A549 (cell line): ENCODE measurements around the gene TMPRSS7. TPM values are rescaled to one million over a fixed set of nuclear protein-coding genes. Genes with fewer than 3 reads are reported as not detected.
A peak's percentile ranks its signal among the peaks of the same experiment; 100 is the strongest.

ENCODE experiments used
- ATAC-seq, 2 experiments: fragments of 200-7000 bp in 1 of 2; fragments of >200 bp in 1 of 2; cut with Nextera tagmentation in 1 of 2; cut with Tn5 transposase in 1 of 2; 3 replicates each; pipeline versions ENCODE4 v1.8.0 to v1.9.1; 2018 to 2020; ENCODE audit warnings: mild to moderate bottlenecking in 1 of 2, moderate library complexity in 1 of 2
- CTCF ChIA-PET: fragments of 300-600 bp; sonication (Branson Sonifier 250); formaldehyde crosslinking; extraction: SDS; loops from one replicate; lab custom pipeline; 2021; ENCODE audit warnings: antibody characterized with exemption, inconsistent platforms; lab: Yijun Ruan, JAX
- POLR2A ChIA-PET: fragments of 350-600 bp; formaldehyde crosslinking; extraction: SDS; loops from one replicate; lab custom pipeline; 2021; ENCODE audit warnings: antibody characterized with exemption, inconsistent platforms; lab: Yijun Ruan, JAX
- DNase-seq, 2 experiments: peaks; one replicate each; pipeline versions ENCODE4 v3.0.0 to v3.0.0-alpha.2; 2011 to 2016; ENCODE audit warnings: low read depth in 1 of 2, low spot score in 1 of 2
- FAIRE-seq: peaks from 2 replicates; lab custom pipeline; 2011; peaks lifted over from hg19 to GRCh38; lab: Jason Lieb, UNC
- H3K27ac ChIP-seq, 2 experiments: fragments of >200 bp; sonication (Bioruptor Twin); formaldehyde crosslinking; 3 replicates each; pipeline ENCODE4 v1.5.1; 2016 to 2017
- H3K4me1 ChIP-seq: fragments of >200 bp; sonication (Bioruptor Twin); formaldehyde crosslinking; 3 replicates; pipeline ENCODE4 v1.6.1; 2016
- H3K4me2 ChIP-seq: fragments of >200 bp; sonication (Bioruptor Twin); formaldehyde crosslinking; 3 replicates; pipeline ENCODE4 v1.6.1; 2016
- H3K4me3 ChIP-seq: fragments of >200 bp; sonication (Bioruptor Twin); formaldehyde crosslinking; 3 replicates; pipeline ENCODE4 v1.5.1; 2016
- H3K9me3 ChIP-seq: fragments of >200 bp; sonication (Bioruptor Twin); formaldehyde crosslinking; 3 replicates; pipeline ENCODE4 v1.6.1; 2016
- CEBPB ChIP-seq, 2 experiments: fragments of >200 bp in 1 of 2; sonication (Bioruptor Twin) in 1 of 2; formaldehyde crosslinking in 1 of 2; IDR thresholded peaks; 2 replicates each; pipeline ENCODE4 v1.6.1; 2012 to 2016
- CHD4 ChIP-seq: fragments of 200-600 bp; sonication (generic); IDR thresholded peaks from 2 replicates; pipeline ENCODE4 v1.6.1; 2016; ENCODE audit warnings: antibody characterized with exemption, mild to moderate bottlenecking, borderline replicate concordance
- ELK1 ChIP-seq: fragments of 150-350 bp; IDR thresholded peaks from 2 replicates; pipeline ENCODE4 v1.6.1; 2014; ENCODE audit warnings: low read depth, mild to moderate bottlenecking, low read length
- ESRRA ChIP-seq: fragments of 150-350 bp; IDR thresholded peaks from 2 replicates; pipeline ENCODE4 v1.6.1; 2014; ENCODE audit warnings: mild to moderate bottlenecking, low read length, borderline replicate concordance
- FOSL2 ChIP-seq, 2 experiments: fragments of 450-650 bp in 1 of 2; fragments of >200 bp in 1 of 2; sonication (Bioruptor Twin) in 1 of 2; formaldehyde crosslinking; IDR thresholded peaks; 2 replicates each; pipeline versions ENCODE4 v1.5.0 to v1.6.1; 2016 to 2020; ENCODE audit warnings: mild to moderate bottlenecking in 1 of 2, moderate library complexity in 1 of 2
- KDM1A ChIP-seq: fragments of 200-600 bp; sonication (generic); IDR thresholded peaks from 2 replicates; pipeline ENCODE4 v1.6.1; 2016; ENCODE audit warnings: low read depth, mild to moderate bottlenecking
- MAFK ChIP-seq: fragments of 450-650 bp; IDR thresholded peaks from 2 replicates; pipeline ENCODE4 v1.6.1; 2014; ENCODE audit not compliant: partially characterized antibody
- MAX ChIP-seq: IDR thresholded peaks from 2 replicates; pipeline ENCODE4 v1.6.1; 2012
- MYC ChIP-seq: IDR thresholded peaks from 2 replicates; pipeline ENCODE4 v1.6.1; 2012; ENCODE audit warnings: mild to moderate bottlenecking, inconsistent platforms, low read length, improper control_type of control experiment, borderline replicate concordance
- NFE2L2 ChIP-seq: fragments of 150-350 bp; conservative IDR thresholded peaks from 2 replicates; pipeline ENCODE4 v1.6.1; 2014; ENCODE audit warnings: low read length
- NPAS2 ChIP-seq: fragments of 250-450 bp; sonication (Bioruptor Pico); IDR thresholded peaks from 2 replicates; pipeline ENCODE4 v1.8.0; 2022; ENCODE audit warnings: mild to moderate bottlenecking, moderate library complexity, borderline replicate concordance
- NR3C1 ChIP-seq: fragments of >200 bp; sonication (Bioruptor Twin); formaldehyde crosslinking; IDR thresholded peaks from 3 replicates; pipeline ENCODE4 v1.6.1; 2017
- RARB ChIP-seq: fragments of 250-450 bp; sonication (Bioruptor Pico); IDR thresholded peaks from 2 replicates; pipeline ENCODE4 v1.8.0; 2021; ENCODE audit warnings: mild to moderate bottlenecking, moderate library complexity
- RCOR1 ChIP-seq: fragments of 150-350 bp; IDR thresholded peaks from 2 replicates; pipeline ENCODE4 v1.6.1; 2014; ENCODE audit warnings: antibody characterized with exemption, low read length, low read depth
- REST ChIP-seq: fragments of 200-600 bp; sonication (generic); IDR thresholded peaks from 2 replicates; pipeline ENCODE4 v1.6.1; 2016; ENCODE audit warnings: antibody characterized with exemption, mild to moderate bottlenecking, moderate library complexity
- RFX5 ChIP-seq: fragments of 450-650 bp; IDR thresholded peaks from 2 replicates; pipeline ENCODE4 v1.7.1; 2014; ENCODE audit warnings: antibody characterized with exemption, mild to moderate bottlenecking, moderate library complexity
- RNF2 ChIP-seq: fragments of 200-600 bp; sonication (generic); IDR thresholded peaks from 2 replicates; pipeline ENCODE4 v1.6.1; 2016; ENCODE audit warnings: low read depth, mild to moderate bottlenecking, antibody characterized with exemption, moderate library complexity, borderline replicate concordance
- SMC3 ChIP-seq: fragments of >200 bp; sonication (Bioruptor Twin); formaldehyde crosslinking; IDR thresholded peaks from 3 replicates; pipeline ENCODE4 v1.6.1; 2018; ENCODE audit warnings: inconsistent platforms
- TFCP2L1 ChIP-seq: fragments of 250-450 bp; sonication (Bioruptor Pico); IDR thresholded peaks from 2 replicates; pipeline ENCODE4 v1.5.0; 2021; ENCODE audit warnings: mild to moderate bottlenecking
- ZSCAN20 ChIP-seq: fragments of 250-450 bp; sonication (Bioruptor Pico); IDR thresholded peaks from 2 replicates; pipeline ENCODE4 v1.8.0; 2022; ENCODE audit warnings: mild to moderate bottlenecking, moderate library complexity
- WGBS: methylation state at CpG from one replicate; pipeline ENCODE4 v1.1.6; 2017; ENCODE audit errors: missing lambda C conversion rate; 5-methylcytosine and 5-hydroxymethylcytosine counted together
- polyA plus RNA-seq, 4 experiments: library from polyadenylated mRNA; depleted of rRNA in 3 of 4; stranded (reverse); fragments of >200 nt; fragmentation: RNase III in 1 of 4; extraction: RNeasy Plus Mini Kit Qiagen cat#74134 plus additional on column Dnase treatment in 1 of 4; gene quantifications; 2 replicates in 3 of 4; 3 replicates in 1 of 4; pipeline ENCODE4 v1.2.3, GENCODE V29; 2011 to 2017

TMPRSS7 gene
- polyA plus RNA-seq, 2 of the 4 experiments (the other 2 are of a cell fraction) = 0.04 to 0.09 TPM

GRCh38 chr3:112092496-112093179, 58.1 kb downstream of the TMPRSS7 start:
- CTCF ChIA-PET = interaction anchor here (0.7 to 1.6 kb wide), 2 partner anchors 19 to 49 kb away, joined by 3 to 5 read pairs; no protein-coding TSS in a partner anchor
- no peak for TF ChIP-seq CHD4
- no peak for TF ChIP-seq RARB (CRISPR knock-in tag)
- no peak for TF ChIP-seq REST
- no peak for TF ChIP-seq FOSL2 (IDR thresholded peaks at IDR 0.05)
- TF ChIP-seq FOSL2 (CRISPR knock-in tag; IDR thresholded peaks at IDR 0.05) = no peak
- TF ChIP-seq NFE2L2 = no peak
- TF ChIP-seq RFX5 = no peak
- TF ChIP-seq MAFK = no peak
- TF ChIP-seq RCOR1 = no peak
- TF ChIP-seq ELK1 = no peak
- TF ChIP-seq ESRRA = no peak
- no peak for TF ChIP-seq RNF2
- TF ChIP-seq TFCP2L1 = no peak
- TF ChIP-seq SMC3 = no peak
- TF ChIP-seq CEBPB (IDR thresholded peaks at IDR 0.05) = no peak
- no peak for TF ChIP-seq MAX
- TF ChIP-seq KDM1A = no peak
- no peak for TF ChIP-seq NPAS2 (CRISPR knock-in tag)
- no peak for TF ChIP-seq ZSCAN20
- no peak for TF ChIP-seq NR3C1
- TF ChIP-seq, all 56 proteins: peak for 0
- no peak for ATAC-seq

GRCh38 chr3:112093180-112093522, 58.6 kb downstream of the TMPRSS7 start:
- DNase-seq = no peak
- Histone ChIP-seq H3K4me1 (peaks cover 36% of the 10 kb centered on the region), H3K4me2 (no peak overlapping the region), H3K4me3 (no peak overlapping the region), H3K27ac (0 out of 6 replicates have a peak overlapping the region, but pooled peaks of 1 of the 2 experiments have one; percentile 6), H3K9me3 (no peaks in the 10 kb centered on the region)
- ChIA-PET CTCF (interaction anchor here (1.2 to 1.6 kb wide), 2 partner anchors 18 kb away, joined by 5 read pairs; no protein-coding TSS in a partner anchor), POLR2A (no interaction called here)
- no peak for FAIRE-seq
- TF ChIP-seq MYC = no peak
- TF ChIP-seq, all 56 proteins: peak for 0
- ATAC-seq = no peak

More at GRCh38 chr3:112092496-112093179, 58.1 kb downstream of the TMPRSS7 start:
- H3K9me3 ChIP-seq = no peaks in the 10 kb centered on the region
- H3K27ac ChIP-seq = 0 out of 6 replicates have a peak overlapping the region, but pooled peaks of 1 of the 2 experiments have one; percentile 6
- FAIRE-seq = no peak
- POLR2A ChIA-PET = no interaction called here
- peaks cover 36% of the 10 kb centered on the region for H3K4me1 ChIP-seq
- H3K4me3 ChIP-seq = no peak overlapping the region
- 88% methylated on average over 6 of the region's 6 CpGs for WGBS
- H3K4me2 ChIP-seq = no peak overlapping the region
- DNase-seq = no peak
